ENCODE measurements around the gene CDK5R1.

The CDK5R1 gene

DNA sequence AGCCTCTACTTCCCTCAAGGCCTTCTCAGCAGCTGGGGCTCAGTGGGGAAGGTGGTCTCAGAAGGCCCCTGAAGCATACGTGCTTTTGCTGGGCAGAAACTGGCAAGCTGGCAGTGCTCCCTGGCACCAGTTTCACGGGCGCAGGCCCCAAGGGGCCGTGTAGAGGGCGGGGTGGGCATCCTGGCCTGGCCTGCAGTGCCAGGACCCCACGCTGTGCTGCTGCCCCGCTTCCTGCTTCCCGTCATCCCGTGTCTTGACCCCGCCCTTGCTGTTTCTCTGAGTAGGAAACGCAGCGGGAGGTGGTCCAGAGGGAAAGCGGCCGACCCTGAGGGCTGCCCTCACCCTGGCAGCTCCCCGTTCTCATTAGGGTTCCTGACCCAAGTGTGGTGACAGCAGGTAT lies 6.8 kb downstream of the CDK5R1 start:
- DNase-seq (ENCODE audit: low read depth), result no peak

DNA sequence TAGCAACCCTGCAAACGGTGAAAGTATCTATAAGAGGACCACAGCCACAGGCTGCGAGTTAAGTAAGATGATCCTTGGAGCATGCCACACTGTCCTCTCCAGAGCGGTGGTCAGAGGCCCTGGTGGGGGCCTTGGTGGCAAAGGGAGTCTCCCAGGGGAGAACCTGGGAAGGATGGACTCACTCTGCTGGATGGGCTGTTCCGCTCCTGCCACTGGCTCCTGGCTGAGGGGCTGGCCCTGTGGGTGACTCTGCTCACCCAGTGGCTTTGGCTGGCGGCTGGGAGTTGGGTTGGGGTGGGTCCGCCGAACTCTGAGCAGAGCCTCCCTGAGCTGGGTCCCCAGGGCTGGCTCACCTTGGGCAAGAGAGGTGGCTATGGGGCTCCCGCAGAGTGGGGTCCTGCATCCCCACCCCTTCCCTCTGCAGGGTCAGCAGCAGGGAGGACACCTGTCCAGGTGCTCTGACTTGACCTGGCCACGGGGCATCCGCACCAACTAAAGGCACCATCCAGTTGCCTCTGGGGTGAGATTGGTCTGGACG lies 7.3 kb downstream of the CDK5R1 start:
- no peak for DNase-seq (ENCODE audit: low read depth)

DNA sequence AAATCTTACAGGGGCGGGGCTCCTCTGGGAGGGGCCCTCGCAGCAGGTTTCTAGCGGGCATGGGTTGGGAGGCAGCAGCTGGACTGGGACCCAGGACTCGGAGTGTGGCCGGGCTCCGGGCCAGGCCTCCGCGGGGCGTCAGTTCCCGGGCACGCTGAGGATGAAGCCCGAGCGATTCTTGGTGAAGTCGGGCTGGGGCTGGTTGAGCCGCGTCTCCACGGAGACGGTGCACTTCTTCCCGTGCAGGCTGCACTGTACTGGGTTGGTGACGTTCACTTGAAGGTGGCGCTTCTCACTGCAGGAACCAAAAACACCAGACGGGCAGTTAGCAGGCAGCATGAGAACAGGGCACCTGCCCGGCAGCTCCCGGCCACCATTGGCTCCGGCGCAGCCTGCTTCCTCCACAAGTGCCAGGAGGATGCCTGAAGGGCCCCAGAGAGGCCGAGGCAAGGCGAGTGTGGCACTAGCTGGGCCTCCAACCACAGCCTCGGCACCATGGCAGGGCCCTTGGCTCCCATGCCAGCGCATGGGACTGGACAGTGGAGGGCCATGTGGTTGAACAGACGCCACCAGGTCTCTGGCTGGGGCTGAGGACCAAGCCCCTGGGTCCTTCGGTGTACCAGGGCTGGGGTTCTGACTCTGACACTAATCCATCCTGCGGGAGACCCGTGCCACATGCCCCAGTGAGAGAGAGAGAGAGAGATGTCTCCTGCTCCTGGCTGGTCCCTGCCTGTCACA lies 8.0 kb downstream of the CDK5R1 start:
- DNase-seq (ENCODE audit: low read depth), result no peak

DNA sequence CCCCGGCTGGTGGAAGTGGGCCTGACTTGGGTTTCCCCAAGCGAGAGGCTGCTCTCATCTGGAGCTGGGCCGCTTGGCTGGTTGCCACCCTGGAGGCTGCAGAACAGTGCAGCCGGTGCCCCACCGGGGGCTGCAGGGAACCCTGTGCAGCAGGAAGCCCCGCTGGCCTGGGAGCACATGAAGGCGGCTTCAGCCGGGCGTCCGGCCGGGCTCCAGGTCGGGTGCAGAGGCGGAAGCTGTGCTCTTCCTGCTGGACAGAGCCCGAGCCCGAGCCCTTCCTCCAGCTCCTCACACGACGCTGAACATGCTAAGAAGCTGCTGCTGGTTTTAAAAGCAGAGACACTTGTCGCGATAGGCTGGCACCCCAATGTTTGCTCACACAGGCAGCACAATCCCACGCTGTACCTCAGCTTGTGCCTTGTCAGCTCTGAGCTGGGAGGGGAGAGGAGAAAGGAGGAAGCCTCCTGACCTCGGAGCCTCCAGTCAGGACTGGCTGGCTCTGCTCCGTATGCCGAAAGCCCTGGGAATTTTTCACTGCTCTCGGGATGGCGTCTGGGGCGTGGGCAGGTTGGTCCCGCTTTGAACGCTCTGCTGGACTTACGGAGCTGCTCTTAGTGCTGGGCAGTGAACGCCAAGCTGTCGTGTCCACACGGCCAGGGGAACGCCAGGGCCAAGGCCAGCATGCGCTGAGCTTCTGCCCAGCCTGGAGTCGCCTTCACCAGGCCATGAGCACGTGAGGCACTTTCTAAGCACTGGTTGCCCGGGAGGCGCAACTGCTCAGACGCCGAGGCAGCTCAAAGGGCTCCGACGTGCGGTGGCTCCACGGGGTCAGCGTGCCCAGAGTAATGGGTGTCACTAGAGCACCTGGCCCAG lies 8.8 kb downstream of the CDK5R1 start:
- DNase-seq (ENCODE audit: low read depth), result no peak

DNA sequence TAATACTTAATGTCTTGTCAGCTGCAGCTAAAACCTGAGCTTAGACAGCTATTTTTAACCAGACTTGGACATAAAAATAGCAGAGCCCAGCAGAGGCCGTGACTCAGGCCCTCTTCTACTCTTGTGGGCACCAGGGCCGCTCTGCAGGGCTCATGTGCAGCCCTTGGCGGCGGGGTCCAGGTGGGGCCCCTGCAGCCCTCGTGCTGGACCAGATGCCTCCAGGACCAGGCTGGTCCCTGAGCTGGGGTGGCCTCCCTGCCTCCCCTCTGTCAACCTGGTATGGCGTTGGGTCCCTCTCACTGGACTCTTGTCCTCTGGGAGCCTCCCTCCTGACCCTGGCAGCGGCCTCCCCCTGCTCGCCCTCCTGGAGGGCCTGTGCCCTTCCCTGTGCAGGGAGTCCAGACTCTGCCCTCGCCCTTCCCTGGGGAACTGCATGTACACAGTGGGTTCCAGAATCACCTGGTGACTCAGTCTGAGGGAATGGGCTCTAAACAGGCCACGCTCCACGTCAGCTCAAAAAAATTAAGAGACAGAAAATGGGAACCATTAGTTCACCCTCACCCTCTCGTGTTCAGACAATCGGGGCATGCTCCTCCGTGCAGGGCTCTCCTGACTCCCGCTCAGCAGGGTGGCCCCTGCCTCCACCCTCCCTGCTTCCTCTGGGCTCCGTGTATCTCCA lies 9.7 kb downstream of the CDK5R1 start:
- no peak for DNase-seq (ENCODE audit: low read depth)

DNA sequence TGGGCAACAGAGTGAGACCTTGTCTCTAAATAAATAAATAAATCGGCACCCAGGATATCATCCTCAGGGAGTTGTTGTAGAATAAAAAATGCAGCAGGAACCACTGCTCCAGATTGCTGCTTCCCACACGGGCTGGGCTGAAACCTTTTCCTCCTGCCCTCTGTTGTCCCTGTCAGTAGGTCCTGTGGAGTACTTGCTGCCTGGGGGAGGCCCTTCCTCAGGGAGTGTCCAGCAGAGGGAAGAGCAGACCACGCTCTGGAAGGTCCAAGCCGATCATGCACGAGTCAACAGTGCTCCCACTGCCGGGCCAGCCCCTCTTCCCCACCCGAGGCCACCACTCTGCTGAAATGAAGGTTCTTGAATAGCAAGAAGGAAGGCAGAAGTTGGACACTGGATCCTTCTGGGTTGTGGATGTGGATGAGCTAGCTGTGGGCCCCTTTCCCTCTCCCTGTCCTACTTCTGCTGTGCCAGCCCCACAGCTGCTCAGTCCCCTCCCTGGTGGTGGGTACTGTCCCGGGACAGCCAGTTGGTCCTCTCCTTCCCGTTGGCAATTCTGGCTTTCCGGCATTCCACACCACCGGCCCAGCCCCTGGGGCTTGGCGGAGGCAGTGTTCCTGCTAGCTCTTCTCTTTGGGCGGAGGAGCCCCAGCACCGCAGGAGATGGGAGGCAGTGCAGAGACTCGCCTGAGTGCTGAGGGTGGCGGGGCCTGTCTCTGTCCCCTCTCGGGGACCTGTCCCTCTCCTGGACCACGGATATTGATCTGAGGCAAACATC lies 10.8 kb downstream of the CDK5R1 start:
- DNase-seq (ENCODE audit: low read depth), result no peak

DNA sequence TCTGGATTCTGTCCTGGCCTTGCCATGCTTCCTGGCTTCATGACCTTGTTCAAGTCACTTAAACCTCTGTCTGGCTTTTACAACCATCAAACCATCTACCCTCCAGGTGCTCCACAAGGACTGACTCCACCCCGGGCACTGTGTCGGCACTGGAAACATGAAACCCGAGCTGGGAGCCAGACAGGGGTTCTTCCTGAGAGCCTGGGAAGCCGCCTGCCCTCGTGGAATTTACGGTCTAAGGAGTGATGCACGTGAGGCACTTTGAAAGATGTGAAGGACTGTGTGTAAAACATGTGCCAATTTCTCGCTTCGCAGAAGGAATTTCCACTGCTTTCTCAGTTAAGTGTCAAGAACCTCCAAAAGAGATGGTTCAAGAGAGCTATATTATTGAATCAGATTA lies 11.6 kb downstream of the CDK5R1 start:
- no peak for DNase-seq (ENCODE audit: low read depth)

- DNase-seq (ENCODE audit: low read depth), result no peak
Observed at GRCh38 chr17:32502013-32502412, 15.2 kb downstream of the CDK5R1 start.

- DNase-seq (ENCODE audit: low read depth), result no peak
Observed at GRCh38 chr17:32502710-32503109, 15.9 kb downstream of the CDK5R1 start.

DNA sequence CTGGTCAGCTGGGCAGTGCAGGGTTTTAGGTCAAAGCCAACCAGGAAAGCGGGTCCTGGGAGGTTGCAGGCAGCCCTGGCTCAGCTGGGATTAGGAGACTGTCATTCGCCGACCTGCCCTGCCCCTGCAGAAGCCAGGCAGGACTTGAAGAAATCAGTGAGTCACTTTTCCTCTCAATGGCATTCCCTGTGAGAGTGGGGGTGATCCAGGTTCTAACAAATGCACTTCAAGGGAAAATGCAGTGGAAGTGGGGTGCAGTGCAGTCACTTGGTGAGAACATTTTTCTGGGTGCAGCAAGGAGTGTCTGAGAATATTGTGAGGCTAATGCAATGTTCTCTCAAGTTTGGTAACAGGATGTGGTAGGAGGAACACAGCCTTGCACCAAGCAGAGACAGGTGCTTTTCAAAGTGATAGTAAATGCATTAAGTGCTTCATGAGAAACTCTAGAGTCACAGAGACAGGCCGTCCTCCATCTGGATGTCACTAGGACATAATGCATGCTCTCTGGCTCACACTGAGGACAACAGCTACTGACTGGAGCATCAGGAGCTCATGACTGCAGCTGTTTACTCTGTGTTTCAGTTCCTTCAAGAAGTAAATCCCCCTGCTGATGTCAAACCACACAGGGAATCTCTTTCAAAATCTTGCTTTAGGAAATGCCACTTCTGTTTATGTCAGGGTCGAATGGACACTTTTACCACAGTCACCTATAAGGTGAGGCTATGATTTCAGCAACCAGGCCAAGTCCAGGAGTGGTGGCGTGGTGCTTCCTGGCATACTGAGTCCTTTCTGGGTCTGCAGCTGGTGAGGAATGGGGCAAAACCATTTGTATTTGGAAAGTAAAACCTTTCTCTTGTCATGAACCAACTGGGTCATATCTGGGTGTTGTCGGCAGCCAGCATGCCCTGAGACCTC lies 16.7 kb downstream of the CDK5R1 start:
- DNase-seq (ENCODE audit: low read depth), result no peak

DNA sequence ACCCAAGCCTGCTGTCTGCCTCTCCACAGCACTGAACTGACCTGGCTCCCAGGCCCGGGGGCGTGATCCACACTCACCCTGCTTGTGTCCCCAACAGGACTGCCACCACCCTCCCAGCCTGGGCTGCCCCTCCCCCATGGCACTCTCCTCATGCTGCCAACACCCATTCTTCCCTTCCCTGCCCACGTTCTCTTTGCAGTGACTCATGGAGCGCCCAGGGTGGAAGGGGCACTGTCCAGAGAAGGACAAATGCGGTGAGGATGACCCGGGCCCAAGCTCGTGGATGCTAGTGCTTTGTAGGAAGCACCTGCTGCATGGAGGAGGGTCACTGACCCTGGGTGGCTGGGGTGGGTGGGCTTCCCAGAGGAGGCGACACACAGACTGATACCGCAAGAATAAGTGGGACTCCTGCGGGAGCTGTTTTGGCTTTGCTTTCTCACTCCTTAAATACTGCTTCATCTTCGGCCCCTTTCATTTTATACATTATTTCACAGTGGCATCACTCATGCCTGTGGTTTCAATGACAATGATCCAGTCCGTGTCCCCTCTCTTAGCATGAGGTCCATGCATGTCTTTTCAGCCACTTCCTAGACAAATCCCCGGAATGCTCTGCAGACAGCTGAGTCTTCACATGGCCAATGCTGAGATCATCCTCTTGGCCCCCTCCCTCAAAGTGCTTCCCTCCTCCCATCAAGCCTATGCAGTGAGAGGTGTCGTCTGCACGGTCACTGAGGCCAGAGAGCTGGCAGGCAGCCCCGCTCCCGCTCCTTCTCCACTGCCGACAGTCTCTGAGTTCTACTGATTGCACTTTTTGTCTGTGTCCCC lies 17.6 kb downstream of the CDK5R1 start:
- DNase-seq (ENCODE audit: low read depth), result no peak

DNA sequence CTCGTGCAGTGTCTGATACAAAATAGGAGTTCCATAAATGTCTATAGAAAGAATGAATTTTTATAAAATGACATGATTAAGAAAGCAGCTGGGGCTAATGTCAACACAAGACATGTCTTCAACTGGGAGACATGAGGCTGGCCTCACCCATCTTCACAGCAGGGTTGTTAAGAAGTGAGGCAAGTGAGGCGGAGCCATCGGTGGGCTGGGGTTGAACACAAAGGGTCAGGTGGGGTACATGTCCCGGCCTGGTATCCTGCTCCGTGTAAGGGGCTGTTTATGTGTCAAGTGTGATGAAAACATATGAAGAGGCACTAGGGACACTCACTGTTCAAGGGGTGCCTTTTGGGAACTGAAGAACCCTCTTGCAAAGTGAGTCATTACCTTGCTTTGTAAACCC lies 22.1 kb downstream of the CDK5R1 start:
- DNase-seq (ENCODE audit: low read depth), result no peak

DNA sequence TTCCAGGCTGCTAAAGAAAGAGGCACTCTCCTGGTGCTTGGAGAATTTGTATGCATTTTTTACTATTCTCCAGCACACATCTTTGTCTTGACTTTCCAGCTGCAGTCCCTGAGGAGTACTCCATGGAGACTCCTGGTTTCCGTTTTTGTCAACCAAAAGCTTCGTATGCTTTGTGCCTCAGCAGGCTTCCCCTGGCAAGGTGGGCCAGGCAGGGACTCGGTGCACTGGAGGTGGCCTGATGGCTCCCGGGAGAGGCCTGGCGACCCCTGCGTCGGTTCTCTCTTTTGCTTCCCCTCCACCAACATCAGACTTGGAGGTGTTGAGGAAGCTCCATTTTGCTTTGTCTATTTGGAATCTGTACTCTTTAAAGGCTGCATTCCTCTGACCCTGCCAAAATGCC lies 23.7 kb downstream of the CDK5R1 start:
- DNase-seq (ENCODE audit: low read depth), result no peak

GRCh38 chr17:32512328-32512727 lies 25.5 kb downstream of the CDK5R1 start:
- no peak for DNase-seq (ENCODE audit: low read depth)

DNA sequence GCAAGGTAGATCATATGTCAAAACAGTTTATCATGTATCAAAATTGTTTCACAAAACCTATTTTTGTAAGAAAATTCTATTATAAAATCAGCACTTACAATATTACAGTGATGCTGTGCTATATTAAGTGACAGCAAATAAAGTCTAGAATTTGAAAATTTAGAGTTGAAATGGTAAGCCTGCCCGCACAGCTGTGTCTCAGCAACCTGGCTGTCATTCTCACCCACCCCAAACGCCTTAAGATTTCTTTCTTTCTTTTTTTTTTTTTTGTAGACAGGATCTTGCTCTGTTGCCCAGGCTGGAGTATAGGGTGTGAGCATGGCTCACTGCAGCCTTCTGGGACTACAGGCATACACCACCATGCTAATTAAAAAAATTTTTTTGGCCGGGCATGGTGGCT lies 26.8 kb downstream of the CDK5R1 start:
- no peak for DNase-seq (ENCODE audit: low read depth)

GRCh38 chr17:32514606-32515005 lies 27.8 kb downstream of the CDK5R1 start:
- no peak for DNase-seq (ENCODE audit: low read depth)

DNA sequence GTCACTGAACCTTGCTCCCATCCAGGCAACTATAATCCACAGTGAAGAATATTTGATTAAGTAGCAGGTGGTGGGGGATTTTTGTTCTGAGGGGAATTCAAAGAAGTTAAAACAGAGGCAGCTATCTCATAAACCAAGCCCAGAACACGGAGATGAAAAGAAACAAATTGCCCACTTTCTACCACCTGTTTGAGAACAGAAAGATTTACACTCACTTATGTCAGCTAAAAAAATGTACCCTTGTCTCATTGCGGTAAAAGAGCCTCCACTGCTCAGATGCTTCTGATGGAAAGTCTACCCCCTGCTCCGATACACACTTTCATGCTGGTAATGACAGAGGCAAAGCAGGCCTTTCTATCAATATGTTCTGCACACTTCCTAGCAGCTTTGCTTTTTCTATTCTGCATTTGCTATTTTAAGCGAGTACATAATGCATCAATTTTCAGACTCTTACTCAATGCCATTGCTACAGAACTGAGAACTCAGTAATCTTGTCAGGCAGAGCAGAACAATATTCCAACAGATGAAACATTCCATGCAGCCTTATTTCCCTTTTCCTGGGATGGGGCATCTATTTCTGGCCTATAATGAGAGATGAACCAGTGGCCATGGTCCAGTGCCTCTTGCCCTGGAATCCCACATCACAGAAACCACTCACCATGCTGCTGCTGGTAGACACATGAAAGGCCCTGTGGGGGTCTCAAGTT lies 29.0 kb downstream of the CDK5R1 start:
- no peak for DNase-seq (ENCODE audit: low read depth)

GRCh38 chr17:32516450-32516849 lies 29.7 kb downstream of the CDK5R1 start:
- DNase-seq (ENCODE audit: low read depth), result no peak

Data from stimulated activated CD8-positive, alpha-beta memory T cell treated with anti-CD3 and anti-CD28 coated beads, Interleukin-7, amount 100 ng/mL, for 24 hours (primary cell).